Liver (tissue), 3 donors: ENCODE measurements around the gene PUSL1.
A peak's percentile ranks its signal among the peaks of the same experiment; 100 is the strongest.

Experiments used
- CTCF ChIP-seq: fragments of 150-350 bp; IDR thresholded peaks from 2 replicates; pipeline ENCODE4 v1.5.1; 2017; ENCODE audit warnings: improper control_type of control experiment, low read depth, low read length; ENCODE audit not compliant: missing input control
- EGR1 ChIP-seq, 2 donors: IDR thresholded peaks; 2 replicates each; pipeline ENCODE4 v1.6.1; 2016 to 2018; ENCODE audit warnings: antibody characterized with exemption in 2 of 2, low read depth in 2 of 2
- JUND ChIP-seq, 2 donors: IDR thresholded peaks; 2 replicates each; pipeline ENCODE4 v1.6.1; 2016; ENCODE audit warnings: antibody characterized with exemption in 2 of 2
- MAX ChIP-seq: IDR thresholded peaks from 2 replicates; pipeline ENCODE4 v1.6.1; 2016; ENCODE audit warnings: antibody characterized with exemption
- RAD21 ChIP-seq, 2 donors: IDR thresholded peaks; 2 replicates each; pipeline ENCODE4 v1.6.1; 2016; ENCODE audit warnings: antibody characterized with exemption in 2 of 2, mild to moderate bottlenecking in 2 of 2
- REST ChIP-seq: IDR thresholded peaks from 2 replicates; pipeline ENCODE4 v1.6.1; 2016; ENCODE audit warnings: antibody characterized with exemption, mild to moderate bottlenecking
- SP1 ChIP-seq: IDR thresholded peaks from 2 replicates; pipeline ENCODE4 v1.6.1; 2018; ENCODE audit warnings: antibody characterized with exemption, mild to moderate bottlenecking
- TAF1 ChIP-seq: conservative IDR thresholded peaks from 2 replicates; pipeline ENCODE4 v1.6.1; 2016; ENCODE audit warnings: antibody characterized with exemption, mild to moderate bottlenecking
- donor health status: healthy.
- donor health status: healthy.

- no peak for TF ChIP-seq CTCF
- no peak for TF ChIP-seq RAD21 (IDR thresholded peaks at IDR 0.05)
- no peak for TF ChIP-seq JUND (IDR thresholded peaks at IDR 0.05)
- TF ChIP-seq EGR1 (IDR thresholded peaks at IDR 0.05; ENCODE audit: low read depth in 2 of 2) = no peak
- peak; percentile 54 for TF ChIP-seq SP1
- no peak for TF ChIP-seq TAF1
- TF ChIP-seq MAX = no peak
- no peak for TF ChIP-seq REST
Measured at GRCh38 chr1:1319646-1319941, 11.2 kb downstream of the PUSL1 start.
